K562 (cell line): Measurements from ENCODE around the gene MOB3B. TPM values are rescaled to one million over a fixed set of nuclear protein-coding genes. Genes with fewer than 3 reads are reported as not detected.

ENCODE experiments used
- ATAC-seq: fragments of 200-7000 bp; cut with Tn5 transposase; 3 replicates; pipeline ENCODE4 v1.9.1; 2020; ENCODE audit warnings: moderate library complexity
- BruUV-seq: library from RNA; stranded (reverse); fragments of 400-500 nt; replicated peaks from 2 replicates; lab custom pipeline; 2021; lab: Mats Ljungman, UMichigan
- CTCF ChIA-PET: fragments of 300-600 bp; formaldehyde crosslinking; extraction: SDS; loops from one replicate; lab custom pipeline; 2021; ENCODE audit warnings: low intra/inter-chr PET ratio; lab: Yijun Ruan, JAX
- POLR2A ChIA-PET: fragments of 300-600, 350-650 bp; sonication (Branson Sonifier 250); formaldehyde crosslinking; extraction: SDS; loops from one replicate; lab custom pipeline; 2021; ENCODE audit warnings: antibody characterized with exemption, inconsistent platforms; lab: Yijun Ruan, JAX
- DNase-seq, 4 experiments: peaks; one replicate each; pipeline versions ENCODE4 v3.0.0 to v3.0.0-alpha.2; 2011 to 2018; ENCODE audit warnings: low spot score in 3 of 4, mixed read lengths in 3 of 4; ENCODE audit errors: extremely low read depth in 1 of 4
- FAIRE-seq: peaks from 2 replicates; lab custom pipeline; 2011; peaks lifted over from hg19 to GRCh38; lab: Jason Lieb, UNC
- H2AFZ ChIP-seq: 2 replicates; pipeline ENCODE4 v1.6.0; 2011; ENCODE audit warnings: low read depth, low read length, control low read depth, inconsistent platforms
- H3K27ac ChIP-seq: fragments of 200-600 bp; 3 replicates; pipeline ENCODE4 v1.8.0; 2011; ENCODE audit warnings: low read depth, mild to moderate bottlenecking, control low read depth, inconsistent platforms, low read length, moderate library complexity, mixed read lengths; ENCODE audit errors: extremely low read depth
- H3K27me3 ChIP-seq, 2 experiments: fragments of 300-600 bp in 1 of 2; 2 replicates in 1 of 2; 3 replicates in 1 of 2; pipeline versions ENCODE4 v1.6.0 to v1.8.0; 2011; ENCODE audit warnings: inconsistent platforms in 2 of 2, low read length in 2 of 2, mild to moderate bottlenecking in 1 of 2, mixed read lengths in 1 of 2, moderate library complexity in 1 of 2; ENCODE audit not compliant: control insufficient read depth in 2 of 2, insufficient read depth in 2 of 2
- H3K36me3 ChIP-seq: fragments of 300-600 bp; 3 replicates; pipeline ENCODE4 v1.8.0; 2011; ENCODE audit warnings: mild to moderate bottlenecking, low read length, inconsistent platforms; ENCODE audit not compliant: control insufficient read depth, insufficient read depth
- H3K4me1 ChIP-seq, 2 experiments: fragments of 200-600 bp in 1 of 2; replicated peaks in 1 of 2; 2 replicates in 1 of 2; 3 replicates in 1 of 2; pipeline versions ENCODE4 v1.5.1 to v1.8.0; 2011; ENCODE audit warnings: inconsistent platforms in 2 of 2, low read length in 2 of 2, mild to moderate bottlenecking in 1 of 2, mixed read lengths in 1 of 2, moderate library complexity in 1 of 2; ENCODE audit not compliant: control insufficient read depth in 2 of 2, insufficient read depth in 2 of 2
- H3K4me2 ChIP-seq: 2 replicates; pipeline ENCODE4 v1.6.1; 2011; ENCODE audit warnings: low read length, control low read depth, inconsistent platforms, mixed read lengths; ENCODE audit not compliant: insufficient read depth
- H3K4me3 ChIP-seq: fragments of 200-600 bp; sonication (generic), shearing (Covaris generic); 2 replicates; pipeline ENCODE4 v1.5.1; 2016; ENCODE audit warnings: control low read depth, inconsistent platforms
- H3K79me2 ChIP-seq: fragments of 200-600 bp; 3 replicates; pipeline ENCODE4 v1.8.0; 2011; ENCODE audit warnings: low read length, inconsistent platforms; ENCODE audit not compliant: control insufficient read depth, insufficient read depth
- H3K9ac ChIP-seq, 2 experiments: 2 replicates each; pipeline versions ENCODE4 v1.6.0 to v1.6.1; 2011; ENCODE audit warnings: low read depth in 2 of 2, low read length in 2 of 2, control low read depth in 1 of 2, inconsistent platforms in 1 of 2, mild to moderate bottlenecking in 1 of 2, mixed read lengths in 1 of 2; ENCODE audit not compliant: insufficient read depth in 1 of 2
- H3K9me1 ChIP-seq: one replicate; pipeline ENCODE4 v1.6.0; 2011; ENCODE audit warnings: inconsistent platforms, mild to moderate bottlenecking, low read length, moderate library complexity; ENCODE audit not compliant: control insufficient read depth, insufficient read depth
- H3K9me3 ChIP-seq: replicated peaks from 2 replicates; pipeline ENCODE4 v1.5.1; 2011; ENCODE audit warnings: low read depth, low read length, inconsistent platforms; ENCODE audit not compliant: control insufficient read depth, insufficient read depth
- H4K20me1 ChIP-seq: replicated peaks from 2 replicates; pipeline ENCODE4 v1.6.1; 2011; ENCODE audit warnings: low read length, inconsistent platforms, mixed read lengths; ENCODE audit not compliant: control insufficient read depth, insufficient read depth
- ARHGAP35 ChIP-seq: fragments of 450-650 bp; IDR thresholded peaks from 2 replicates; pipeline ENCODE4 v1.6.1; 2018; ENCODE audit not compliant: partially characterized antibody
- CREM ChIP-seq: IDR thresholded peaks from 2 replicates; pipeline ENCODE4 v1.6.1; 2014; ENCODE audit warnings: antibody characterized with exemption, low read depth
- EGR1 ChIP-seq: fragments of 450-650 bp; conservative IDR thresholded peaks from 2 replicates; pipeline ENCODE4 v1.6.1; 2017; ENCODE audit warnings: mild to moderate bottlenecking
- EZH2 ChIP-seq: IDR thresholded peaks from 2 replicates; pipeline ENCODE4 v1.6.1; 2012; ENCODE audit warnings: low read depth, mild to moderate bottlenecking, inconsistent platforms, low read length, borderline replicate concordance
- FOXK1 ChIP-seq: sonication (generic); formaldehyde crosslinking; IDR thresholded peaks from 2 replicates; pipeline ENCODE4 v1.8.0; 2022; ENCODE audit warnings: missing genetic modification reagents, mild to moderate bottlenecking, borderline replicate concordance
- PHB ChIP-seq: fragments of 250-450 bp; sonication (Bioruptor Pico); IDR thresholded peaks from 2 replicates; pipeline ENCODE4 v1.5.0; 2021
- PHF8 ChIP-seq: fragments of 200-600 bp; sonication (generic); IDR thresholded peaks from 2 replicates; pipeline ENCODE4 v1.6.1; 2012; ENCODE audit warnings: mixed run types, mild to moderate bottlenecking, inconsistent platforms, low read length, moderate library complexity, borderline replicate concordance
- POLR2G ChIP-seq: fragments of 200-400 bp; formaldehyde crosslinking; IDR thresholded peaks from 2 replicates; pipeline ENCODE4 v1.6.1; 2017; ENCODE audit warnings: low read depth, mild to moderate bottlenecking, antibody characterized with exemption, low read length, moderate library complexity
- RBFOX2 ChIP-seq: fragments of 200-400 bp; formaldehyde crosslinking; IDR thresholded peaks from 2 replicates; pipeline ENCODE4 v1.6.1; 2017; ENCODE audit warnings: low read depth, mild to moderate bottlenecking, low read length, moderate library complexity
- RCOR1 ChIP-seq, 2 experiments: IDR thresholded peaks; 2 replicates each; pipeline ENCODE4 v1.6.1; 2012; ENCODE audit warnings: low read depth in 2 of 2, low read length in 2 of 2, borderline replicate concordance in 1 of 2, improper control_type of control experiment in 1 of 2
- RUNX1 ChIP-seq: sonication (generic); IDR thresholded peaks from 2 replicates; pipeline ENCODE4 v1.6.1; 2016; ENCODE audit warnings: antibody characterized with exemption, low read depth
- UBTF ChIP-seq, 2 experiments: IDR thresholded peaks; 2 replicates each; pipeline ENCODE4 v1.6.1; 2012; ENCODE audit warnings: improper control_type of control experiment in 2 of 2, low read depth in 2 of 2, low read length in 2 of 2, borderline replicate concordance in 1 of 2
- VEZF1 ChIP-seq: fragments of 200-800 bp; sonication (Bioruptor generic); IDR thresholded peaks from 2 replicates; pipeline ENCODE4 v1.6.1; 2017; ENCODE audit warnings: missing genetic modification characterization, missing compliant biosample characterization
- ZNF239 ChIP-seq: fragments of 250-450 bp; sonication (Bioruptor Pico); IDR thresholded peaks from 2 replicates; pipeline ENCODE4 v1.4.0; 2020; ENCODE audit warnings: mild to moderate bottlenecking
- ZNF76 ChIP-seq: fragments of 250-450 bp; sonication (Bioruptor Pico); IDR thresholded peaks from 2 replicates; pipeline ENCODE4 v1.4.0; 2020; ENCODE audit warnings: mild to moderate bottlenecking, moderate library complexity, borderline replicate concordance
- WGBS: fragments of 100-300 bp; shearing (Covaris generic); methylation state at CpG from one replicate; pipeline ENCODE4 v1.1.6; 2016; ENCODE audit warnings: low coverage, mixed read lengths; ENCODE audit not compliant: insufficient coverage; ENCODE audit errors: missing lambda C conversion rate; 5-methylcytosine and 5-hydroxymethylcytosine counted together
- in situ Hi-C: fragments of 300-500 bp; cut with MboI; formaldehyde crosslinking; loops from 4 replicates; pipeline ENCODE4 v1.15.0; 2018; ENCODE audit warnings: inconsistent platforms, mixed read lengths
- intact Hi-C: fragments of 100-400 bp; cut with micrococcal nuclease; formaldehyde crosslinking; loops from 2 replicates; pipeline ENCODE4 v1.14.2; 2022
- polyA plus RNA-seq, 8 experiments: library from polyadenylated mRNA; depleted of rRNA in 4 of 8; stranded (reverse) in 5 of 8; unstranded in 3 of 8; fragments of >200 nt; fragmentation: Nextera tagmentation in 2 of 8; fragmentation: Illumina TruSeq in 1 of 8; extraction: Ambion mirVana in 2 of 8; extraction: Trizol in 1 of 8; gene quantifications; 2 replicates each; pipeline versions ENCODE4 v1.2.1 to v1.2.3, GENCODE V29; 2011 to 2014; ENCODE audit warnings: inconsistent platforms in 1 of 8, missing spikeins in 1 of 8
- total RNA-seq, 7 experiments: library from RNA; depleted of rRNA in 6 of 7; stranded (reverse); fragments of >200 nt in 6 of 7; fragmentation: Illumina TruSeq in 2 of 7; extraction: Trizol in 2 of 7; gene quantifications; 2 replicates each; pipeline versions ENCODE4 v1.2.1 to v1.2.3, GENCODE V29; 2011 to 2021; ENCODE audit warnings: low replicate concordance in 1 of 7
- TF ChIP-seq, protein P1 (sequence below): sonication (generic); formaldehyde crosslinking; IDR thresholded peaks from 2 replicates; pipeline ENCODE4 v1.8.0; 2022; ENCODE audit warnings: missing genetic modification reagents, mild to moderate bottlenecking, moderate library complexity, borderline replicate concordance

Gene MOB3B
- total and polyA plus RNA-seq, 9 of the 15 experiments (the other 6 are each of a cell fraction or from before 2014, with no cell fraction given), result 3.6 to 12.8 (median 7.2) TPM

GRCh38 chr9:27528076-27528885 is 1.3 kb downstream of the MOB3B start:
- H2AFZ ChIP-seq, result no peak overlapping the region
- peak overlapping the region; percentile 64 to 91 for H3K9ac ChIP-seq
- FAIRE-seq (no peak), ATAC-seq (peak; percentile 85), DNase-seq (peak; percentile 41 to 74 (median 46))
- ChIA-PET CTCF (no interaction called here), POLR2A (interaction anchor here (0.5 kb wide), 1 partner anchor 90 kb away, joined by 3 read pairs; no protein-coding TSS in a partner anchor)
- in situ Hi-C loops (loop anchor here (10.0 kb wide), 1 partner anchor 73 kb away; no protein-coding TSS in a partner anchor), intact Hi-C loops (loop anchor here (5.0 kb wide), 1 partner anchor 66 kb away; no protein-coding TSS in a partner anchor)
- peaks cover 3 to 8% of the 10 kb centered on the region in 2 experiments; a peak in 4 of 5 replicates for H3K4me1 ChIP-seq
- peak overlapping the region; percentile 60 for H3K4me3 ChIP-seq
- no peaks in the 10 kb centered on the region for H4K20me1 ChIP-seq
- H3K4me2 ChIP-seq, result peak overlapping the region; percentile 75
- no peaks in the 10 kb centered on the region for H3K27me3 ChIP-seq
- H3K27ac ChIP-seq, result peak overlapping the region; percentile 75
- H3K79me2 ChIP-seq, result peaks cover 69% of the 10 kb centered on the region
- no TSS peak for BruUV-seq
- WGBS, result 0% methylated on average over 4 of the region's 44 CpGs
- peaks cover 9% of the 10 kb centered on the region; the same call in 1 of the 3 replicates for H3K36me3 ChIP-seq
- H3K9me3 ChIP-seq, result no peaks in the 10 kb centered on the region
- no peaks in the 10 kb centered on the region for H3K9me1 ChIP-seq
- TF ChIP-seq RCOR1 (IDR thresholded peaks at IDR 0.05; ENCODE audit: borderline replicate concordance in 1 of 2, low read depth in 2 of 2, low read length in 2 of 2) (no peak), VEZF1 (CRISPR knock-in tag) (peak; percentile 48), PHB (CRISPR knock-in tag) (no peak), ZNF239 (CRISPR knock-in tag) (no peak), ARHGAP35 (no peak), POLR2G (peak; percentile 41; the same call in 1 of the 2 replicates), CREM (peak; percentile 86), UBTF (IDR thresholded peaks at IDR 0.05; ENCODE audit: borderline replicate concordance in 1 of 2, low read depth in 2 of 2, low read length in 2 of 2) (0 out of 4 replicates have a peak, but pooled peaks of 1 of the 2 experiments have one; percentile 25), PHF8 (peak; percentile 24; the same call in 1 of the 2 replicates), FOXK1 (CRISPR knock-in tag) (no peak), EGR1 (0 out of 2 replicates have a peak, but pooled peaks have one; percentile 11), ZNF76 (no peak), RBFOX2 (peak; percentile 22; the same call in 1 of the 2 replicates), EZH2 (no peak), RUNX1 (no peak)
- TF ChIP-seq, protein P1, sequence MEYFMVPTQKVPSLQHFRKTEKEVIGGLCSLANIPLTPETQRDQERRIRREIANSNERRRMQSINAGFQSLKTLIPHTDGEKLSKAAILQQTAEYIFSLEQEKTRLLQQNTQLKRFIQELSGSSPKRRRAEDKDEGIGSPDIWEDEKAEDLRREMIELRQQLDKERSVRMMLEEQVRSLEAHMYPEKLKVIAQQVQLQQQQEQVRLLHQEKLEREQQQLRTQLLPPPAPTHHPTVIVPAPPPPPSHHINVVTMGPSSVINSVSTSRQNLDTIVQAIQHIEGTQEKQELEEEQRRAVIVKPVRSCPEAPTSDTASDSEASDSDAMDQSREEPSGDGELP (CRISPR knock-in tag), result peak; percentile 33
